Colonic mucosa (tissue), 4 donors: ENCODE measurements around the gene BAG1. TPM values are rescaled to one million over a fixed set of nuclear protein-coding genes. Genes with fewer than 3 reads are reported as not detected.

Experiments
- DNase-seq: peaks from one replicate; pipeline ENCODE4 v3.0.0-alpha.2; 2020
- H3K27ac ChIP-seq: fragments of 200-600 bp; one replicate; pipeline ENCODE4 v1.8.0; 2021
- H3K27me3 ChIP-seq: fragments of 200-600 bp; one replicate; pipeline ENCODE4 v1.8.0; 2021
- H3K36me3 ChIP-seq: fragments of 200-600 bp; one replicate; pipeline ENCODE4 v1.8.0; 2021
- H3K4me1 ChIP-seq: fragments of 200-600 bp; one replicate; pipeline ENCODE4 v1.8.0; 2021; ENCODE audit warnings: mild to moderate bottlenecking
- H3K4me3 ChIP-seq: fragments of 200-600 bp; one replicate; pipeline ENCODE4 v1.8.0; 2021
- H3K9ac ChIP-seq, 2 donors: one replicate each; pipeline ENCODE4 v1.7.0; 2013; ENCODE audit warnings: control low read depth in 2 of 2, low read depth in 2 of 2, low read length in 2 of 2
- H3K9me3 ChIP-seq: fragments of 200-600 bp; one replicate; pipeline ENCODE4 v1.8.0; 2021
- intact Hi-C: fragments of 100-400 bp; cut with DNase I; formaldehyde crosslinking; loops from one replicate; pipeline ENCODE4 v1.14.1; 2022
- total RNA-seq, 2 donors: library from RNA; stranded (reverse); fragmentation: NEBNext Ultra II Directional in 1 of 2; extraction: Animal tissue kit (Norgen Biotek cat#: 25700) in 1 of 2; gene quantifications; one replicate each; pipeline ENCODE4 v1.2.1, GENCODE V29; 2021
- TF ChIP-seq, protein P1 (sequence below): fragments of 200-600 bp; IDR thresholded peaks from one replicate; pipeline ENCODE4 v1.8.0; 2022; ENCODE audit warnings: antibody characterized with exemption, mild to moderate bottlenecking
- donor health status: healthy.
- donor health status: DM: no; HTN: no; CAD: no.
- donor health status: DM: no; HTN: no; CAD: no.

Gene BAG1
- total RNA-seq, 2 donors from 2014 or later = 117 to 122 TPM

DNA sequence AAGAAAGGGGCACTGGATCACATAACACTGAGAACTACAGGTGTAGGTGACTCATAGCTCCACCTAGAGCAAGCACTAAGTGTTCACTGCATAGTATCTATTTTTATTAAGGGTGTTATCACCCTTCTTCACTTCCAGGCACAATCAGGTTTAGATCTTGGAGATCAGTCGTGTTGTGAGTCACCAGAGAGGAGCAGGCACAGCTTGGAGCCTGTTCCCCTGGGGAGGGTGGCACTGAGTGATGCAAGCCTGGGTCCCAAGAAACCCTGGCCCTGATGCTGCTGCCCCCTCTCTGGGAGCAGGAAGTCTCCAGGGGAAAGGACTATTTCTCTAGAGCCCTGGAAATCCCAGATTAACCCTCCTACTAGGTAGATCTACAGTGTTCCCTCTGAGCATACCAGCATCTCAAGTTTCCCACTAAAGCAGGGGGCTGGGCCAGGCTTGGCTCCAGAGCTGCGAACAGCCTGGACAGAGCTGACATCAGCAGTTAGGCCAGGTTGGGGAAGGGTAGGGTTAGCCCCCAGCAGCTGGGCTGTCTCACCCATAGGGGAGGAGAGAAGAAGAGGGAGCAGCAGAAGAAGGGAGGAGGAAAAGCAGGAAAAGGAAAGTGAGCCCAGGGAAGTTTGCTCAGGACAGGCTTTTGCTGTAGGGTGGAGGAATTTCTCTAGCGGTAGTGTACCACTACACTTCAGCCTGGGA, 52.7 kb downstream of the BAG1 start:
- H3K36me3 ChIP-seq = no peaks in the 10 kb centered on the region
- intact Hi-C loops = no loop called here
- no peak overlapping the region for H3K4me3 ChIP-seq
- DNase-seq = no peak
- no peaks in the 10 kb centered on the region for H3K9me3 ChIP-seq
- H3K9ac ChIP-seq = peak overlapping the region in 1 of 2 donors; percentile 28
- TF ChIP-seq, protein P1, sequence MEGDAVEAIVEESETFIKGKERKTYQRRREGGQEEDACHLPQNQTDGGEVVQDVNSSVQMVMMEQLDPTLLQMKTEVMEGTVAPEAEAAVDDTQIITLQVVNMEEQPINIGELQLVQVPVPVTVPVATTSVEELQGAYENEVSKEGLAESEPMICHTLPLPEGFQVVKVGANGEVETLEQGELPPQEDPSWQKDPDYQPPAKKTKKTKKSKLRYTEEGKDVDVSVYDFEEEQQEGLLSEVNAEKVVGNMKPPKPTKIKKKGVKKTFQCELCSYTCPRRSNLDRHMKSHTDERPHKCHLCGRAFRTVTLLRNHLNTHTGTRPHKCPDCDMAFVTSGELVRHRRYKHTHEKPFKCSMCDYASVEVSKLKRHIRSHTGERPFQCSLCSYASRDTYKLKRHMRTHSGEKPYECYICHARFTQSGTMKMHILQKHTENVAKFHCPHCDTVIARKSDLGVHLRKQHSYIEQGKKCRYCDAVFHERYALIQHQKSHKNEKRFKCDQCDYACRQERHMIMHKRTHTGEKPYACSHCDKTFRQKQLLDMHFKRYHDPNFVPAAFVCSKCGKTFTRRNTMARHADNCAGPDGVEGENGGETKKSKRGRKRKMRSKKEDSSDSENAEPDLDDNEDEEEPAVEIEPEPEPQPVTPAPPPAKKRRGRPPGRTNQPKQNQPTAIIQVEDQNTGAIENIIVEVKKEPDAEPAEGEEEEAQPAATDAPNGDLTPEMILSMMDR = no peak
- H3K27me3 ChIP-seq = no peaks in the 10 kb centered on the region
- no peaks in the 10 kb centered on the region for H3K4me1 ChIP-seq
- peak overlapping the region; percentile 60 for H3K27ac ChIP-seq

DNA sequence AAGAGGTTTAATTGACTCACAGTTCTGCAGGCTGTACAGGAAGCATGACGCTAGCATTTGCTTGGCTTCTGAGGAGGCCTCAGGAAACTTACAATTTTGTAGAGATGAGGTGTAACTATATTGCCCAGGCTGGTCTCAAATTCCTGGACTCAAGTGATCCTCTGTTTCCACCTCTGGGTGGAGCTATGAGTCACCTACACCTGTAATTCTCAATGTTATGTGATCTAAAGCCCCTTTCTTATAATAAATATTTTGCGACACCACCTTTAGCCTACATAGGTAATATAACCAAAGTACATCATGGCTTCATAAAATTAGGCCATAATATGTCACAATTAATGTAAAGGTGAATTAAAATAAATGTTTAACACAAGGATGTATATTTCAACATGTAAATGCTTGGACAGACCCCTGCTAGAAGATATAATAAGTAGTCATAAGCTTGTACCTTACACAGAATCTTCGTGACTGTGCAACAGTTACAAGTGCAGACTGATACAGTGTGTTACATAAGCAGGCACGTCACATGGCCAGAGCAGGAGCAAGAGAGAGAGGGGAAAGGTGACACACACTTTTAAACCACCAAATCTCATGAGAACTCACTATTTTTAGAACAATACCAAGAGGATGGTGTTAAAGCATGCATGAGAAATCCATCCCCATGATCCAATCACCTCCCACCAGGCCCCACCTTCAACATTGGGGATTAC, 54.3 kb downstream of the BAG1 start:
- Histone ChIP-seq H3K4me3 (no peak overlapping the region), H3K27ac (no peak overlapping the region), H3K36me3 (no peaks in the 10 kb centered on the region), H3K9me3 (no peaks in the 10 kb centered on the region), H3K4me1 (no peaks in the 10 kb centered on the region), H3K9ac (no peak overlapping the region), H3K27me3 (no peaks in the 10 kb centered on the region)
- DNase-seq = no peak
- TF ChIP-seq, protein P1 = no peak
- intact Hi-C loops = no loop called here

DNA sequence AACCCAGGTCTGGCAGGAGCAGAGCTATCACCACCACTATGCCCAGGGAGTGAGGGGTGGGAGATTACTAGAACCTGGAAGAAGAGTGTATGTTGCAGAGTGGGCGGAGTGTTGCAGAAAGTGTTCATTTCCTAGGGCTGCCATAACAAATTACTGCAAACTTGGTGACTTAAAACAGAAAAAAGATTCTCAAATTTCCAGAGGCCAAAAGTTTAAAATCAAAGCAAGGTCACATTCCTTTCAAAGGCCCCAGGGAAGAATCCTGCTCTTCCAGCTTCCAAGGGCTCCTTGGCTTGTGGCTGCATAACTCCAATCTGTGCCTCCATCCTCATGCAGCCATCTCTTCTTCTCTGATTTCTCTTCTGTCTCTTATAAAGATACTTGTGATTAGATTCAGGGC, 55.1 kb downstream of the BAG1 start:
- H3K36me3 ChIP-seq = no peaks in the 10 kb centered on the region
- no peaks in the 10 kb centered on the region for H3K4me1 ChIP-seq
- H3K9me3 ChIP-seq = no peaks in the 10 kb centered on the region
- intact Hi-C loops = no loop called here
- no peak overlapping the region for H3K9ac ChIP-seq
- no peak overlapping the region for H3K4me3 ChIP-seq
- no peak overlapping the region for H3K27ac ChIP-seq
- TF ChIP-seq, protein P1 = no peak
- no peaks in the 10 kb centered on the region for H3K27me3 ChIP-seq
- DNase-seq = no peak

DNA sequence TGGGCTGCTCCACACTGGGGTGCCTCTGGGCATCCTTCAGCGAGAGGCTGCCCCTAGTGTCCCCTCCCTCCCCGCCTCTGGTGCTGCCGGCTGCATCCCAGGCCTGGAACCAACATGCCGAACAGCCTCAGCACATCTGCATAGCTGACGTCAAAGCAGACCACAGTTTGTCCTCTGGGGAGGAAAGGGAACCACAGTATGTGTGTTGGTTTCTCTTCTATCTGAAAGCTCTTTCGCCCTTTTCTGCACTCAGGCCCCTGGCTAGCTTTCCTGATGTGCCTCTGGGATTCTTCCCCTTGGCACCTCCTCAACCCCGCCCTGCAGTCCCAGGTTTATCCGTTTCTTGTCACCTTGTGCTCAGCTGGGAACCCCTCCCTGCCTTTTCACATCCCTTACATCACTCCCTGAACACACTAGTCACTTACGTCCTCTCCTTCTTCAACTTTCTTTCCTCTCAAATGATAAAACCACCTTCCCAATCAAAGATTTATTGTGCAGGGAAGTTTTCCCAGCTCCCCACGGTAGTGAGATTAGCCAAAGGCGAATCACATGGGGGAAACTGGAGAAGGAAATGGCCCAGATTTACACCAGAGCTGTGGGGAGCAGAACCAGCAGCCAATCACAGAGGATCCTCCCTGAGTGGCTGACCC, 61.8 kb downstream of the BAG1 start:
- intact Hi-C loops = no loop called here
- TF ChIP-seq, protein P1 = no peak
- H3K36me3 ChIP-seq = no peaks in the 10 kb centered on the region
- no peaks in the 10 kb centered on the region for H3K27me3 ChIP-seq
- H3K9ac ChIP-seq = no peak overlapping the region
- H3K9me3 ChIP-seq = no peaks in the 10 kb centered on the region
- H3K4me3 ChIP-seq = no peak overlapping the region
- no peak overlapping the region for H3K27ac ChIP-seq
- no peak for DNase-seq
- H3K4me1 ChIP-seq = no peaks in the 10 kb centered on the region

Other genes with a start within 250 kb of the BAG1 start
- gene DNAJA1, start 239.4 kb downstream of the BAG1 start, total RNA-seq = 10 to 100 TPM; 66.4 to 93.6 TPM
- 10 to 100 TPM; 17.4 to 18.7 TPM for gene SMU1, start 188.0 kb downstream of the BAG1 start, total RNA-seq
- gene B4GALT1, start 97.4 kb downstream of the BAG1 start, total RNA-seq = 10 to 100 TPM; 76.9 to 78.7 TPM
- gene SPINK4, start 24.5 kb downstream of the BAG1 start, total RNA-seq = 100 to 1,000 TPM; 212 to 214 TPM
- gene CHMP5, start 341 bp upstream of the BAG1 start, total RNA-seq = 10 to 100 TPM; 60.3 to 97.0 TPM
- 10 to 100 TPM; 27.6 to 31.3 TPM for gene NFX1, start 25.8 kb upstream of the BAG1 start, total RNA-seq
- 10 to 100 TPM in 1 of 2 donors, 1 to 10 TPM in 1; 7.4 to 12.5 TPM for gene AQP7, start 137.9 kb upstream of the BAG1 start, total RNA-seq
- 10 to 100 TPM in 1 of 2 donors, 1 to 10 TPM in 1; 7.2 to 13.3 TPM for gene AQP3, start 182.9 kb upstream of the BAG1 start, total RNA-seq
- 10 to 100 TPM; 11.5 to 29.3 TPM for gene NOL6, start 209.2 kb upstream of the BAG1 start, total RNA-seq